H1 (cell line): ENCODE data around the gene GAP43. TPM values are rescaled to one million over a fixed set of nuclear protein-coding genes. Genes with fewer than 3 reads are reported as not detected.

ENCODE experiments used
- BACH1 ChIP-seq: IDR thresholded peaks from 2 replicates; pipeline ENCODE4 v1.6.1; 2012; ENCODE audit warnings: low read length, improper control_type of control experiment
- CEBPB ChIP-seq: IDR thresholded peaks from 2 replicates; pipeline ENCODE4 v1.6.1; 2012; ENCODE audit warnings: low read depth, low read length
- GTF2F1 ChIP-seq: IDR thresholded peaks from 2 replicates; pipeline ENCODE4 v1.6.1; 2012; ENCODE audit warnings: low read depth, low read length, improper control_type of control experiment, borderline replicate concordance
- HDAC6 ChIP-seq: IDR thresholded peaks from one replicate; pipeline ENCODE4 v1.7.1; 2012; ENCODE audit warnings: low read depth, mild to moderate bottlenecking, inconsistent platforms, low read length, moderate library complexity
- polyA plus RNA-seq, 7 experiments: library from polyadenylated mRNA; depleted of rRNA in 3 of 7; stranded (reverse) in 5 of 7; unstranded in 2 of 7; fragments of >200 nt in 5 of 7; fragments of 200-250 nt in 2 of 7; gene quantifications; 1 replicate in 5 of 7; 2 replicates in 1 of 7; 4 replicates in 1 of 7; pipeline versions ENCODE4 v1.2.1 to v1.2.3, GENCODE V29; 2011 to 2013; ENCODE audit warnings: missing spikeins in 2 of 7, mixed read lengths in 2 of 7
- total RNA-seq: library from RNA; stranded (reverse); fragmentation: NEBNext Ultra II Directional; extraction: Animal tissue kit (Norgen Biotek cat#: 25700); gene quantifications from 2 replicates; pipeline ENCODE4 v1.2.1, GENCODE V29; 2021
- TF ChIP-seq, protein P1 (sequence below): fragments of 300-600 bp; sonication (generic); IDR thresholded peaks from 2 replicates; pipeline ENCODE4 v1.7.1; 2012; ENCODE audit warnings: low read length, moderate library complexity, mild to moderate bottlenecking, inconsistent platforms; ENCODE audit not compliant: insufficient replicate concordance

Gene GAP43
- total and polyA plus RNA-seq, 2 of the 8 experiments (the other 6 are each of a cell fraction or from before 2014, with no cell fraction given): 11.2 to 21.9 TPM

DNA sequence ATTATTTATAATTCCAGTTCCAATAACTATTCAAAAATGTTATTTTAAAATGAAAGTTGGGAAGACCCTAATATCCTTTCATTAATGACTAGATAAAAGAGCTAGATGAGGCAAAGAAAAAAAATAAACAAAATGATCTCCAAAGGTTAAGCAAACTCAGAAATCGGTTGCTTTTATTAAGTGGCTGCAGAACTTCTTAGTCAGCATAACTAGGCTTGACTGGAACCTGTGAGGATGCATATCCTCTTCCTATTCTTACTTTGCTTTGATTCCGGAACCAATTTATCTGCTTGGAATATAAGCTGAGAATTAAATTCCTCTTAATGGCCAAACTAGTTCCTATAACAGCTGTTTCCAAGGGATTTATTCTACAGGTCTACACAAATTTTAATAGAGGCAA, 10.7 kb downstream of the GAP43 start (continued):
- TF ChIP-seq, protein P1, sequence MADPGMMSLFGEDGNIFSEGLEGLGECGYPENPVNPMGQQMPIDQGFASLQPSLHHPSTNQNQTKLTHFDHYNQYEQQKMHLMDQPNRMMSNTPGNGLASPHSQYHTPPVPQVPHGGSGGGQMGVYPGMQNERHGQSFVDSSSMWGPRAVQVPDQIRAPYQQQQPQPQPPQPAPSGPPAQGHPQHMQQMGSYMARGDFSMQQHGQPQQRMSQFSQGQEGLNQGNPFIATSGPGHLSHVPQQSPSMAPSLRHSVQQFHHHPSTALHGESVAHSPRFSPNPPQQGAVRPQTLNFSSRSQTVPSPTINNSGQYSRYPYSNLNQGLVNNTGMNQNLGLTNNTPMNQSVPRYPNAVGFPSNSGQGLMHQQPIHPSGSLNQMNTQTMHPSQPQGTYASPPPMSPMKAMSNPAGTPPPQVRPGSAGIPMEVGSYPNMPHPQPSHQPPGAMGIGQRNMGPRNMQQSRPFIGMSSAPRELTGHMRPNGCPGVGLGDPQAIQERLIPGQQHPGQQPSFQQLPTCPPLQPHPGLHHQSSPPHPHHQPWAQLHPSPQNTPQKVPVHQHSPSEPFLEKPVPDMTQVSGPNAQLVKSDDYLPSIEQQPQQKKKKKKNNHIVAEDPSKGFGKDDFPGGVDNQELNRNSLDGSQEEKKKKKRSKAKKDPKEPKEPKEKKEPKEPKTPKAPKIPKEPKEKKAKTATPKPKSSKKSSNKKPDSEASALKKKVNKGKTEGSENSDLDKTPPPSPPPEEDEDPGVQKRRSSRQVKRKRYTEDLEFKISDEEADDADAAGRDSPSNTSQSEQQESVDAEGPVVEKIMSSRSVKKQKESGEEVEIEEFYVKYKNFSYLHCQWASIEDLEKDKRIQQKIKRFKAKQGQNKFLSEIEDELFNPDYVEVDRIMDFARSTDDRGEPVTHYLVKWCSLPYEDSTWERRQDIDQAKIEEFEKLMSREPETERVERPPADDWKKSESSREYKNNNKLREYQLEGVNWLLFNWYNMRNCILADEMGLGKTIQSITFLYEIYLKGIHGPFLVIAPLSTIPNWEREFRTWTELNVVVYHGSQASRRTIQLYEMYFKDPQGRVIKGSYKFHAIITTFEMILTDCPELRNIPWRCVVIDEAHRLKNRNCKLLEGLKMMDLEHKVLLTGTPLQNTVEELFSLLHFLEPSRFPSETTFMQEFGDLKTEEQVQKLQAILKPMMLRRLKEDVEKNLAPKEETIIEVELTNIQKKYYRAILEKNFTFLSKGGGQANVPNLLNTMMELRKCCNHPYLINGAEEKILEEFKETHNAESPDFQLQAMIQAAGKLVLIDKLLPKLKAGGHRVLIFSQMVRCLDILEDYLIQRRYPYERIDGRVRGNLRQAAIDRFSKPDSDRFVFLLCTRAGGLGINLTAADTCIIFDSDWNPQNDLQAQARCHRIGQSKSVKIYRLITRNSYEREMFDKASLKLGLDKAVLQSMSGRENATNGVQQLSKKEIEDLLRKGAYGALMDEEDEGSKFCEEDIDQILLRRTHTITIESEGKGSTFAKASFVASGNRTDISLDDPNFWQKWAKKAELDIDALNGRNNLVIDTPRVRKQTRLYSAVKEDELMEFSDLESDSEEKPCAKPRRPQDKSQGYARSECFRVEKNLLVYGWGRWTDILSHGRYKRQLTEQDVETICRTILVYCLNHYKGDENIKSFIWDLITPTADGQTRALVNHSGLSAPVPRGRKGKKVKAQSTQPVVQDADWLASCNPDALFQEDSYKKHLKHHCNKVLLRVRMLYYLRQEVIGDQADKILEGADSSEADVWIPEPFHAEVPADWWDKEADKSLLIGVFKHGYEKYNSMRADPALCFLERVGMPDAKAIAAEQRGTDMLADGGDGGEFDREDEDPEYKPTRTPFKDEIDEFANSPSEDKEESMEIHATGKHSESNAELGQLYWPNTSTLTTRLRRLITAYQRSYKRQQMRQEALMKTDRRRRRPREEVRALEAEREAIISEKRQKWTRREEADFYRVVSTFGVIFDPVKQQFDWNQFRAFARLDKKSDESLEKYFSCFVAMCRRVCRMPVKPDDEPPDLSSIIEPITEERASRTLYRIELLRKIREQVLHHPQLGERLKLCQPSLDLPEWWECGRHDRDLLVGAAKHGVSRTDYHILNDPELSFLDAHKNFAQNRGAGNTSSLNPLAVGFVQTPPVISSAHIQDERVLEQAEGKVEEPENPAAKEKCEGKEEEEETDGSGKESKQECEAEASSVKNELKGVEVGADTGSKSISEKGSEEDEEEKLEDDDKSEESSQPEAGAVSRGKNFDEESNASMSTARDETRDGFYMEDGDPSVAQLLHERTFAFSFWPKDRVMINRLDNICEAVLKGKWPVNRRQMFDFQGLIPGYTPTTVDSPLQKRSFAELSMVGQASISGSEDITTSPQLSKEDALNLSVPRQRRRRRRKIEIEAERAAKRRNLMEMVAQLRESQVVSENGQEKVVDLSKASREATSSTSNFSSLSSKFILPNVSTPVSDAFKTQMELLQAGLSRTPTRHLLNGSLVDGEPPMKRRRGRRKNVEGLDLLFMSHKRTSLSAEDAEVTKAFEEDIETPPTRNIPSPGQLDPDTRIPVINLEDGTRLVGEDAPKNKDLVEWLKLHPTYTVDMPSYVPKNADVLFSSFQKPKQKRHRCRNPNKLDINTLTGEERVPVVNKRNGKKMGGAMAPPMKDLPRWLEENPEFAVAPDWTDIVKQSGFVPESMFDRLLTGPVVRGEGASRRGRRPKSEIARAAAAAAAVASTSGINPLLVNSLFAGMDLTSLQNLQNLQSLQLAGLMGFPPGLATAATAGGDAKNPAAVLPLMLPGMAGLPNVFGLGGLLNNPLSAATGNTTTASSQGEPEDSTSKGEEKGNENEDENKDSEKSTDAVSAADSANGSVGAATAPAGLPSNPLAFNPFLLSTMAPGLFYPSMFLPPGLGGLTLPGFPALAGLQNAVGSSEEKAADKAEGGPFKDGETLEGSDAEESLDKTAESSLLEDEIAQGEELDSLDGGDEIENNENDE: no peak
- TF ChIP-seq BACH1 (no peak), CEBPB (no peak), GTF2F1 (no peak), HDAC6 (no peak)
